Aorta (tissue), 5 donors: Measurements from ENCODE around the gene PTGFRN. TPM values are rescaled to one million over a fixed set of nuclear protein-coding genes. Genes with fewer than 3 reads are reported as not detected.
"Not testable (repeated sequence)": the region's sequence is repeated elsewhere in the genome, so short reads cannot be mapped to it uniquely, and the experiment has no call there.

Source experiments
- ATAC-seq: fragments of 200-7000 bp; cut with Tn5 transposase; one replicate; pipeline ENCODE4 v1.9.1; 2022; ENCODE audit warnings: moderate library complexity; ENCODE audit not compliant: low FRiP score
- DNase-seq, 2 donors: peaks; one replicate each; pipeline ENCODE4 v3.0.0-alpha.2; 2020
- H3K27ac ChIP-seq, 2 donors: one replicate each; pipeline ENCODE4 v1.5.1; 2013; ENCODE audit warnings: low read length in 2 of 2, mild to moderate bottlenecking in 2 of 2, moderate library complexity in 2 of 2, control low read depth in 1 of 2, inconsistent platforms in 1 of 2, low read depth in 1 of 2
- H3K27me3 ChIP-seq, 2 donors: one replicate each; pipeline ENCODE4 v1.6.1; 2013; ENCODE audit warnings: control low read depth in 1 of 2, low read length in 1 of 2, mild to moderate bottlenecking in 1 of 2, moderate library complexity in 1 of 2; ENCODE audit not compliant: insufficient read depth in 2 of 2, control insufficient read depth in 1 of 2
- H3K36me3 ChIP-seq, 2 donors: one replicate each; pipeline ENCODE4 v1.6.1; 2013; ENCODE audit warnings: control low read depth in 1 of 2, low read length in 1 of 2, mild to moderate bottlenecking in 1 of 2; ENCODE audit not compliant: insufficient read depth in 2 of 2, control insufficient read depth in 1 of 2
- H3K4me1 ChIP-seq, 2 donors: one replicate each; pipeline ENCODE4 v1.6.1; 2013; ENCODE audit warnings: low read length in 2 of 2, control low read depth in 1 of 2, mild to moderate bottlenecking in 1 of 2, moderate library complexity in 1 of 2; ENCODE audit not compliant: insufficient read depth in 2 of 2, control insufficient read depth in 1 of 2
- H3K4me3 ChIP-seq, 2 donors: one replicate each; pipeline ENCODE4 v1.5.1; 2013; ENCODE audit warnings: low read length in 2 of 2, control low read depth in 1 of 2, mild to moderate bottlenecking in 1 of 2
- H3K9me3 ChIP-seq: one replicate; pipeline ENCODE4 v1.6.1; 2013; ENCODE audit warnings: mild to moderate bottlenecking, low read length; ENCODE audit not compliant: control insufficient read depth
- WGBS, 2 donors: extraction: QIAGEN DNeasy Blood & Tissue Kit; methylation state at CpG; one replicate each; pipeline ENCODE4 v1.1.7; 2013; 5-methylcytosine and 5-hydroxymethylcytosine counted together
- intact Hi-C, 2 donors: fragments of 100-400 bp; cut with DNase I; formaldehyde crosslinking; loops; one replicate each; pipeline versions ENCODE4 v1.14.2 to v1.15.0; 2022
- polyA plus RNA-seq, 2 donors: library from polyadenylated mRNA; stranded (reverse); fragments of 200-250 nt; gene quantifications; one replicate each; pipeline ENCODE4 v1.2.3, GENCODE V29; 2013
- total RNA-seq, 2 donors: library from RNA; stranded (reverse); fragmentation: NEBNext Ultra II Directional; extraction: Animal tissue kit (Norgen Biotek cat#: 25700); gene quantifications; one replicate each; pipeline ENCODE4 v1.2.1, GENCODE V29; 2021
- donor health status: healthy with polysubstance abuse.
- donor health status: Bipolar disorder and iron deficiency.
- donor health status: DM: no; HTN: no; CAD: no.
- donor health status: DM: no; HTN: no; CAD: no.
- donor health status: DM: yes; HTN: yes; CAD: no.

The PTGFRN gene
- total and polyA plus RNA-seq, 4 donors = 3.8 to 75.0 (median 22.5) TPM

DNA sequence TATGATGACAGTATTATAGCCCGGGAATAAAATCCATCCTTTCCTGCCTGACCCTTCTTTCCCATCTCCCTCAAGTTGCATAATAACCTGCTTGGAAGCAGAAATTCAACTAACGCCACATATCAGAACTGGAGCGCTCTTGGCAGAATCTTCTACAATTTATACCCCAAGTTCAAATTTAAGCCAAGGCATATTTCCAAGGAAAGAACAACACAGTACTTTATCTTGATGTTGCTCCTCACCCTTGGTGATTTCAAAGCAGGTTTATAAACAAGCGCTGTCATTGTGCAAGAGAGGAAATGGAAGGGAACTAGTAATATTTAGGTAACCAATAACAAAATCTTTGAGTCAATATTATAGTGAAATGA is 38.0 kb upstream of the PTGFRN start:
- peaks cover 2% of the 10 kb centered on the region for H3K9me3 ChIP-seq
- H3K4me1 ChIP-seq = no peaks in the 10 kb centered on the region
- intact Hi-C loops = loop anchor here (5.0 to 10.0 kb wide), 2 partner anchors 36 to 183 kb away; partner anchors contain the start of gene PTGFRN (in 1 of the 2)
- H3K36me3 ChIP-seq = no peaks in the 10 kb centered on the region
- ATAC-seq (peak; percentile 85), DNase-seq (no peak)
- no peak overlapping the region for H3K27ac ChIP-seq
- 29 to 34% methylated on average over 4 of the region's 4 CpGs for WGBS, 2 donors
- no peaks in the 10 kb centered on the region for H3K27me3 ChIP-seq
- H3K4me3 ChIP-seq = no peak overlapping the region

DNA sequence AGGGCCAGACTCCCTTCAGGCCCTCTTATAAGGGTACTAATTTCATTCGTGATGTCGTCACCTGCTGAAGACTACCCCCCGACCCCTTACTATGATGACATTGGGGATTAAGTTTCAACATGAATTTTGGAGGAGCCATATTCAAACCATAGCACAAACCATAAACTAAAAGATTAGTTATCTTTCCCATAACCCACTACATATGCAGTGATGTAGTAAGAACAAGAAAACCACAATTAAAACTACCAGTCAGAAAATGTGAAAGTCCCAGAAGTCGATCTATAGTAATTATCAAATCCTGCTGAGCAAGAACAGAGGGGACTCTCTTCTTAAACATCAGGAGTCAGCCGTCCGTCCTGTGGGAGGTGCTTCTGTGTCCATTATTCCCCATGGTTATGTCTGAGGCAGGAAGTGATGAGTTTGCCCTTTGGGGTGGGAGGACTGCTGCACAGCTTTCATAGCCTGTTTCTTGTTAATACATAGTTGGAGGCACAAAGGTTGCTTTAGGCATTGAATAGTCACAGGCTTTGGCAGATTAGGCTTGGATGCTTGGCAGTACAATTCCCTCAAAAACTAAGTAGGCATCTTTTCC is 35.9 kb upstream of the PTGFRN start:
- no peak overlapping the region for H3K4me3 ChIP-seq
- H3K27me3 ChIP-seq = no peaks in the 10 kb centered on the region
- no peaks in the 10 kb centered on the region for H3K36me3 ChIP-seq
- ATAC-seq = no peak
- H3K27ac ChIP-seq = no peak overlapping the region
- H3K4me1 ChIP-seq = no peaks in the 10 kb centered on the region
- DNase-seq = no peak
- intact Hi-C loops = loop anchor here (5.0 to 10.0 kb wide), 2 partner anchors 34 to 181 kb away; partner anchors contain the start of gene PTGFRN (in 1 of the 2)
- WGBS, 2 donors = 83 to 85% methylated on average over 6 of the region's 6 CpGs
- H3K9me3 ChIP-seq = peaks cover 2% of the 10 kb centered on the region

DNA sequence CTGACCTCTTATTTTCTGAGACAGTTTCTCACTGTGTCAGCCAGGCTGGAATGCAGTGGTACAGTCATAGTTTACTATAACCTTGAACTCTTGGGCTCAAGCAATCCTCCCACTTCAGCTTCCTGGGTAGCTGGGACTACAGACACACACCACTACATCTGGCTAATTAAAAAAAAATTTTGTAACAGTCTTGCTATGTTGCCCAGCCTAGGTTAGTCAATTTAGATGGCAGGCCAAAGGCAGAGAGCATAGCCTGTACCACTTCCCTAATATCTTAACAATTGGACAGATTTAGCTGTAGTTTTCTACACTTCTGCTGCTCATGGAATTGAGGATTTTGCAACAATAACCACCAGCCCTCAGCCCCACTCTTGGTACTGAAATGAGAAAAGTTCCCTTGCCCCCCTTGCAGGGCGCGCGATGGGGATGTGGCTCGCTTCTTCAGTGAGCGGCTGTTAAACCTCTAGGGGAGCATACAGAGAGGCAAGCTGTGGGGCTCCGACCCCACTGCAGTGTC is 34.9 kb upstream of the PTGFRN start:
- DNase-seq (no peak), ATAC-seq (no peak)
- 96 to 100% methylated on average over 6 of the region's 6 CpGs for WGBS, 2 donors
- Histone ChIP-seq H3K27ac (no peak overlapping the region), H3K4me3 (no peak overlapping the region), H3K4me1 (no peaks in the 10 kb centered on the region), H3K36me3 (no peaks in the 10 kb centered on the region), H3K9me3 (no peaks in the 10 kb centered on the region), H3K27me3 (no peaks in the 10 kb centered on the region)
- intact Hi-C loops = loop anchor here (5.0 to 10.0 kb wide), 2 partner anchors 33 to 180 kb away; partner anchors contain the start of gene PTGFRN (in 1 of the 2)

DNA sequence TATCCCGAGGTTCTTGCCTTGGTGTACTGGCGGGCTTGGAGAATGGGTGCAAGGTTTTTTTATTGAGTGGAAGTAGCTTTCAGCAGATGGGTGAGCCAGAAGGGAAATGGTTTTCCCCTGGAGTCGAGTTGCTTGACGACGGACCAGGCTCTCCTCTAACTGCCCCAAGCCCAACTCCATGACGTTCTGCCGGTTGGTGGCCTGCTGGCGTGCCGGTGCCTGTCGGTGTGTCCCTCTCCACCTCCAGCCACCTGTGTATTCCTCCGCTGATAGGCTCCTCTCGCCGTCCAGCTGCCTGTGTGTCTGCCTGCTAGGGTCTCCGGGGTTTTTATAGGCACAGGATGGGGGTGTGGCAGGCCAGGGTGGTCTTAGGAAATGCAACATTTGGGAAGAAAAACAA is 34.3 kb upstream of the PTGFRN start:
- intact Hi-C loops = loop anchor here in 1 of 2 donors (10.0 kb wide), 1 partner anchor 179 kb away; no protein-coding TSS in a partner anchor
- Histone ChIP-seq H3K36me3 (no peaks in the 10 kb centered on the region), H3K4me3 (no peak overlapping the region), H3K27me3 (no peaks in the 10 kb centered on the region), H3K4me1 (no peaks in the 10 kb centered on the region), H3K9me3 (no peaks in the 10 kb centered on the region), H3K27ac (no peak overlapping the region)
- no peak for DNase-seq
- no peak for ATAC-seq
- WGBS, 2 donors = 83 to 91% methylated on average over 14 of the region's 14 CpGs

DNA sequence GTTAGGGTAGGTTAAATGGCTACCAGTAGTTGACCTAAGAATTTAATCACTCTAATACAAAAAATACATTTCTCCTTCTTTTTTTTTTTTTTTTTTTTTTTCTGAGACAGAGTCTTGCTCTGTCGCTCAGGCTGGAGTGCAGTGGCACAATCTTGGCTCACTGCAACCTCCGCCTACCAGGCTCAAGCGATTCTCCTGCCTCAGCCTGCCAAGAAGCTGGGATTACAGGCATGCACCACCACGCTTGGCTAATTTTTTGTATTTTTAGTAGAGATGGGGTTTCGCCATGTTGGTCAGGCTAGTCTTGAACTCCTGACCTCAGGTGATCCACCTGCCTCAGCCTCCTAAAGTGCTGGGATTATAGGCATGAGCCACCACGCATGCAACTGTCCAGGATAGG is 33.8 kb upstream of the PTGFRN start:
- not testable (repeated sequence) for H3K4me3 ChIP-seq, H3K27ac ChIP-seq, H3K9me3 ChIP-seq, H3K4me1 ChIP-seq, ATAC-seq, DNase-seq, H3K27me3 ChIP-seq, H3K36me3 ChIP-seq
- intact Hi-C loops = loop anchor here in 1 of 2 donors (10.0 kb wide), 1 partner anchor 179 kb away; no protein-coding TSS in a partner anchor
- WGBS, 2 donors = 69 to 80% methylated on average over 5 to 6 of the region's 6 CpGs

DNA sequence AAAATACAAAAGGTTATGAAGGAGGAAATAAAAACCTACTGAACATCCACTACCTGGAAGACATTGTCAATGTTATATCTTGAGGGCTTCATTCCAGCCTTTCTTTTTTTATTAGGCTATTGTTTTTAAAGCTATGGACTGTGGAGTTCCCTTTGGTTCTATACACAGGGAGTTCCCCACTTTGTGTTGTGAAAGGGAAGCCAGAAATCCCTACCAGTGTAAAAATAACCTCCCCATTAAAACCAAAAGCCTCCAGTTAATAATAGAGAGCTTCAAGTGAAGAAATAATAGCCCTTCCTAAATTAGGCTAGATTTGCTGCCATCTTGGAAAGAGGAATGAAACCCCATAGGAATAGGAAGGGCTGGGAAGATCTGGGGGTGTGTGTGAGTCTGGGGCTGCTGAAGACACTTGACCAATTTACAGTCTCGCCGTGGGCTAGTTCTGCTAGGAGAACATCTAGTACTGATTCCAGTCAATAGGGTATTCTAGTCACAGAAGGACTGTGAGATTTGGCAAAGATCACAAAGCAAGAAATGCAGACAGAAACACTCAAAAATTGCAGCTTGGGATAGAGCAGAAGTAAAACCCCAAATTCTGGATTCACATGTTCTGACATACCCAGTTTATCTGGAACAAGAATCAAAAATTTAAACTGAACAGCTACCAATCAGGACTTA is 32.4 kb upstream of the PTGFRN start:
- no peak for DNase-seq
- Histone ChIP-seq H3K27me3 (no peaks in the 10 kb centered on the region), H3K36me3 (no peaks in the 10 kb centered on the region), H3K4me1 (no peaks in the 10 kb centered on the region), H3K9me3 (no peaks in the 10 kb centered on the region), H3K4me3 (peak overlapping the region in 1 of 2 donors; percentile 33), H3K27ac (no peak overlapping the region)
- intact Hi-C loops = loop anchor here in 1 of 2 donors (10.0 kb wide), 1 partner anchor 178 kb away; no protein-coding TSS in a partner anchor
- ATAC-seq = no peak
- 60 to 66% methylated on average over 2 of the region's 2 CpGs for WGBS, 2 donors

DNA sequence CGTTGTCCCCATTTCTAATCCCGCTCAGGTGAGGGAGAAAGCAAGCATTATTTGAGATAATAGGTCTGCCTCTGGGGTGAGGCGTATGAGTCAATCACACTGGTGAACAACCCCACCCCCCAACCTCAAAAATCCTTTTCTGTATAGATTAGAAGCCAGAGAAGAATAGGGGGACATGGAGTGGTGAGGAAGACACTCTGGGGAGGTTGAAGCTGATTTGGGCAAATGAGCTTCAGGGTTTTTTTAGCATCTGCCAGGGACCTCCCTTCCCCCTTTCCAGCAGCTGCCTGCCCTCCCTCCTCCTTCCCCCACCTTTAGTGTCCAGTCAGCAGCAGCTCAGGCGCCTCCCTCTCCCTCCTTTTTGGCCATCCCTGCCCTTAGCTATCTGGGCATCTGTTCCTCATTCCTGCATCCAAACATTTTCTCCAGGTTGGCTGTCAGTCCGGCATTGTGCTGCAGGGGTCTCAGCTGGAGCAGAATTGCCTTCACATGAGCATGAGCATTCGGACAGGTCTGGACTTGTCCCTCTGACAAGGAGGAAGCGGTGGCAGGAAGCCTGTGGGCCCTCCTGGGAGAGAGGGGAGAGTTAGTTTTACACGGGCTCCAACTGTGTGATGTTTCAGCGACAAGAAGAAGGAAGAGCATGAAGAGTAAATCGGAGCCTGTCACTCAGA is 30.8 kb upstream of the PTGFRN start:
- intact Hi-C loops = loop anchor here in 1 of 2 donors (10.0 kb wide), 1 partner anchor 176 kb away; no protein-coding TSS in a partner anchor

DNA sequence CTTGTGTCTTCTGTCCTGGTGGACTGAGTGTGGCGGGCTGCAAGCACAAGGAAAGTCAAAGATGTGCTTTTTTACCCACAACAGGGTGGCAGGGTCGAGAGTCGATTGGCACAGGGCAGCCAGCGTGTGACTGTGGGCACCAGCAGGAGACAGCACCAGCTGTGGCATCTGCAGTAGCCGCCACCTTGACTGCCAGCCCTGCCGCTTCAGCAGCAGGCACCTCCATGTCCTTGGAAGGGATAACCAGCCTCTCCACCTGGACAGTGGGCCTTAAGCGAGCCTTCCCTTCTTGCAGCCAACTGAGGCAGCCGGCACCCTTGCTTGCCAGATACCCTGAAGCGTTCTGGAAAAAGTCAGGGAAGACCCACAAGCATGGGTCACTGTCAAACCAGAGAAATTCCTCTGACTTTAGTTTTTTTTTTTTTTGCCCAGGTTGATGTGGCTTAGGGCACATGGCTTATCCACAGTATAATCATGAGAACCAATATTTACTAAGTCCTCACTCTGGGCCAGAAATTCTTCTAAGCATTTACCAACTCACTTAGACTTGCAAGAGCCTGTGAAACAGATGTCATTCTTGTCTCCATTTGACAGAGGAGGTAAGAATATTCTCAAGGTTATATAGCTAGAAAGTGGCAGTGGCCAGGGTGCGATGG is 30.1 kb upstream of the PTGFRN start:
- Histone ChIP-seq H3K4me3 (no peak overlapping the region), H3K9me3 (no peaks in the 10 kb centered on the region), H3K4me1 (no peaks in the 10 kb centered on the region), H3K27me3 (no peaks in the 10 kb centered on the region), H3K27ac (no peak overlapping the region), H3K36me3 (no peaks in the 10 kb centered on the region)
- ATAC-seq (no peak), DNase-seq (no peak)
- WGBS, 2 donors = 96 to 97% methylated on average over 10 of the region's 10 CpGs
- intact Hi-C loops = loop anchor here in 1 of 2 donors (10.0 kb wide), 1 partner anchor 175 kb away; no protein-coding TSS in a partner anchor

More for the DNA sequence above, 30.8 kb upstream of the PTGFRN start:
- H3K27ac ChIP-seq = no peak overlapping the region
- H3K9me3 ChIP-seq = no peaks in the 10 kb centered on the region
- H3K36me3 ChIP-seq = no peaks in the 10 kb centered on the region
- no peaks in the 10 kb centered on the region for H3K4me1 ChIP-seq
- DNase-seq (peak in 1 of 2 donors; percentile 62), ATAC-seq (no peak)
- H3K27me3 ChIP-seq = no peaks in the 10 kb centered on the region
- H3K4me3 ChIP-seq = no peak overlapping the region
- WGBS, 2 donors = 58% methylated on average over 10 of the region's 10 CpGs
